Parathyroid adenoma (tissue), 2 donors: ENCODE data around the gene FADS3.

ENCODE experiments used
- H2AFZ ChIP-seq: fragments of 300-600 bp; sonication (generic); one replicate; pipeline ENCODE4 v1.7.0; 2017; ENCODE audit warnings: antibody characterized with exemption, mild to moderate bottlenecking
- H3K27ac ChIP-seq: fragments of 300-600 bp; sonication (generic); one replicate; pipeline ENCODE4 v1.7.0; 2017
- H3K27me3 ChIP-seq: fragments of 300-600 bp; sonication (generic); one replicate; pipeline ENCODE4 v1.7.0; 2017; ENCODE audit warnings: low read length; ENCODE audit not compliant: control insufficient read depth, insufficient read depth
- H3K36me3 ChIP-seq: fragments of 300-600 bp; sonication (generic); one replicate; pipeline ENCODE4 v1.7.0; 2017; ENCODE audit warnings: low read length; ENCODE audit not compliant: control insufficient read depth, insufficient read depth
- H3K4me1 ChIP-seq: fragments of 300-600 bp; sonication (generic); one replicate; pipeline ENCODE4 v1.7.0; 2017; ENCODE audit warnings: control low read depth
- H3K4me2 ChIP-seq: fragments of 300-600 bp; sonication (generic); one replicate; pipeline ENCODE4 v1.7.0; 2017; ENCODE audit warnings: low read length
- H3K4me3 ChIP-seq: fragments of 300-600 bp; sonication (generic); one replicate; pipeline ENCODE4 v1.7.0; 2017; ENCODE audit warnings: low read depth, low read length
- H3K79me2 ChIP-seq: fragments of 300-600 bp; sonication (generic); one replicate; pipeline ENCODE4 v1.7.0; 2017; ENCODE audit warnings: control low read depth
- H3K9ac ChIP-seq: fragments of 300-600 bp; sonication (generic); one replicate; pipeline ENCODE4 v1.7.0; 2017; ENCODE audit warnings: mild to moderate bottlenecking
- H3K9me3 ChIP-seq: fragments of 300-600 bp; sonication (generic); one replicate; pipeline ENCODE4 v1.7.0; 2017; ENCODE audit warnings: low read length; ENCODE audit not compliant: control insufficient read depth
- CTCF ChIP-seq: fragments of 300-600 bp; sonication (generic); IDR thresholded peaks from one replicate; pipeline ENCODE4 v1.7.0; 2017; ENCODE audit warnings: antibody characterized with exemption, mild to moderate bottlenecking
- donor health status: primary hyperparathyroidism.

FADS3 gene

GRCh38 chr11:61873588-61874376 is 17.6 kb downstream of the FADS3 start:
- TF ChIP-seq CTCF = no peak
- Histone ChIP-seq H3K27ac (peak overlapping the region; percentile 44), H3K9me3 (no peaks in the 10 kb centered on the region), H3K4me3 (no peak overlapping the region), H3K4me2 (no peak overlapping the region), H2AFZ (no peak overlapping the region), H3K4me1 (no peaks in the 10 kb centered on the region), H3K27me3 (no peaks in the 10 kb centered on the region), H3K79me2 (no peaks in the 10 kb centered on the region), H3K9ac (no peak overlapping the region), H3K36me3 (no peaks in the 10 kb centered on the region)

- H3K4me1 ChIP-seq = no peaks in the 10 kb centered on the region
- no peak overlapping the region for H3K27ac ChIP-seq
- H3K36me3 ChIP-seq = no peaks in the 10 kb centered on the region
- no peak overlapping the region for H2AFZ ChIP-seq
- TF ChIP-seq CTCF = no peak
- H3K9ac ChIP-seq = no peak overlapping the region
- H3K79me2 ChIP-seq = no peaks in the 10 kb centered on the region
- no peaks in the 10 kb centered on the region for H3K27me3 ChIP-seq
- H3K4me2 ChIP-seq = no peak overlapping the region
- no peak overlapping the region for H3K4me3 ChIP-seq
- H3K9me3 ChIP-seq = no peaks in the 10 kb centered on the region
Observed at GRCh38 chr11:61872935-61873565, 18.3 kb downstream of the FADS3 start.

GRCh38 chr11:61871158-61871597 is 20.2 kb downstream of the FADS3 start:
- H3K36me3 ChIP-seq = no peaks in the 10 kb centered on the region
- no peak overlapping the region for H2AFZ ChIP-seq
- H3K27me3 ChIP-seq = no peaks in the 10 kb centered on the region
- H3K9me3 ChIP-seq = no peaks in the 10 kb centered on the region
- H3K4me2 ChIP-seq = no peak overlapping the region
- TF ChIP-seq CTCF = peak; percentile 64
- no peaks in the 10 kb centered on the region for H3K79me2 ChIP-seq
- H3K27ac ChIP-seq = no peak overlapping the region
- H3K4me3 ChIP-seq = no peak overlapping the region
- H3K9ac ChIP-seq = no peak overlapping the region
- H3K4me1 ChIP-seq = no peaks in the 10 kb centered on the region

GRCh38 chr11:61870541-61871031 is 20.8 kb downstream of the FADS3 start:
- Histone ChIP-seq H3K4me1 (no peaks in the 10 kb centered on the region), H2AFZ (no peak overlapping the region), H3K4me2 (no peak overlapping the region), H3K9ac (no peak overlapping the region), H3K27ac (no peak overlapping the region), H3K9me3 (no peaks in the 10 kb centered on the region), H3K79me2 (no peaks in the 10 kb centered on the region), H3K36me3 (no peaks in the 10 kb centered on the region), H3K27me3 (no peaks in the 10 kb centered on the region), H3K4me3 (no peak overlapping the region)
- TF ChIP-seq CTCF = no peak
